Measurements from ENCODE around the gene ZNF775.
A peak's percentile ranks its signal among the peaks of the same experiment; 100 is the strongest.

Gene ZNF775

DNA sequence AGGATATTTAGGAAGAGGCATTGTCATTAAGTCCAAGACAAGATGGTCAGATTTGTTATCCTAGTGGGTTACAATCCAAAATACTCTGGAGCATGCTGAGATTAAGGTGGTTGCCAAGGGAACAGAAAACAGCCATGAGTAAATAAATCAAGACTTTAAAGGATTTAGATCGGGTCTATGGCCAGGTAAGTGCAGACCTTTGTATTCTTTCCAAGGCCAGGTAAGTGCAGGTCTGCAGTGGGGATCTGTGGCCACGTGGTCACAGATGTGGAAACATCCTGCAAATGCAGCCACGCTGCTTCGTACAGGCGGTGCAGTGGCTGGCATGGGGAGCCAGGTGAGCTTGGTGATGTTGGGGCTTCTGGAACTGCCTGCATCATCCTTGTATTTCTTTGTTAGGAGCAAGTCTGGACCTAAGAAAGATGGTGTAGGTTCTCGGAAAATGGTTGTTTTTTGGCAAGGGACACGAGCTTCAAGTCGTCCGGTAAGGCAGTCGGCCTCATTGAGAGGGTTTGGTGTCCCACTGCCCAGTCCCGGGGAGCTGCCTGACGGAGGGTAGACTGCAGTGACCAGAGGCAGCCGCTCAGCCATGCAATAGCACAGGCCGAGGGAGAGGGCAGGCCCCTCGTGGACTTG lies 21.8 kb downstream of the ZNF775 start:
- DNase-seq: no peak

DNA sequence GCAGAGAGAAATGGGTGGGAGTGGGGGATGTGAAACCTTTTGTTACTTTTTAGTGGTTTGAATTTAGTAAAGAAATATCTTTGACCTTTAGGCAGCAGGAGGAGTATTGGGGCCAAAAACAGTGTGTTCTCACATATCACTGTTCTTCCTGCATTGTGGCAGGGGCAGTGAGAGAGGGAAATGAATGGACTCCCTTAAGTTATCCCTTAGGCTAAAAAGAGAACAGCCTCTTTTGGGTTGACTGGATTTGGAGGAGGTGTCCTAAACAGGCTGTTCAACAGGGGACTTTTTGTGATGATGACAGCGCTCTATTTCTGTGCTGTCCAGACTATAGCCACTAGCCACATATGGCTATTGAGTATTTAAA lies 22.3 kb downstream of the ZNF775 start:
- no peak for DNase-seq

GRCh38 chr7:150401861-150402631 lies 22.9 kb downstream of the ZNF775 start:
- DNase-seq: no peak

DNA sequence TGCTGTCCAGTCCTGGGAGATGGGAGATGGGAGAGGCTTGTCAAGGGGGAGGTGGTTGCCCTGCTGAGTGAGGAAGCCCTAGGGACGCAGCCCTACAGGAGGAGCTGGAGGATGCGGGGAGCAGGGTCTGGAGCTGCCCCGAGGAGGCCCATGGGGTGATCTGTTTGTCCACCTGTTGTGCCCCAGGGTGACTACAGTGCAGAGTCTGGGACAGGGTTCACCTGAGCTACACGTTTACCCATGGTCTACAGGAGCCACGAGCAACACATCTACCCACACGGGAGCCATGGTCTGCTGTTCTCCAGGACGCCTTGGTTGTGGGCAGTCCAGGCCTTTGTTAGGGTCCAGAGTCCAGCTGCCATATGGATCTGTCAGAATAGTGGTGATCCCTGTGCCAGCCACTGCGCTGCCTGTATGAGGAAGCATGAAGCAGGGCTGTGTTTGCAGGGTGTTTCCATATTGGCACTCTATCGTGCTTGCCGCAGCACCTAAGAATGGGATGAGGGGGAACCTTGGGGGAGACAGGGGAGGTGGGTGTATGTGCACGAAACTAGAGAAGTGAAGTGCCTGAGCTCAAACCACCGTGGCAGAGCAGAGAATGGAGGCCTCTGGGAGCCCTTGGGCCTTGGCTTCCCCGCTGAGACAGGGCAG lies 23.7 kb downstream of the ZNF775 start:
- no peak for DNase-seq

DNA sequence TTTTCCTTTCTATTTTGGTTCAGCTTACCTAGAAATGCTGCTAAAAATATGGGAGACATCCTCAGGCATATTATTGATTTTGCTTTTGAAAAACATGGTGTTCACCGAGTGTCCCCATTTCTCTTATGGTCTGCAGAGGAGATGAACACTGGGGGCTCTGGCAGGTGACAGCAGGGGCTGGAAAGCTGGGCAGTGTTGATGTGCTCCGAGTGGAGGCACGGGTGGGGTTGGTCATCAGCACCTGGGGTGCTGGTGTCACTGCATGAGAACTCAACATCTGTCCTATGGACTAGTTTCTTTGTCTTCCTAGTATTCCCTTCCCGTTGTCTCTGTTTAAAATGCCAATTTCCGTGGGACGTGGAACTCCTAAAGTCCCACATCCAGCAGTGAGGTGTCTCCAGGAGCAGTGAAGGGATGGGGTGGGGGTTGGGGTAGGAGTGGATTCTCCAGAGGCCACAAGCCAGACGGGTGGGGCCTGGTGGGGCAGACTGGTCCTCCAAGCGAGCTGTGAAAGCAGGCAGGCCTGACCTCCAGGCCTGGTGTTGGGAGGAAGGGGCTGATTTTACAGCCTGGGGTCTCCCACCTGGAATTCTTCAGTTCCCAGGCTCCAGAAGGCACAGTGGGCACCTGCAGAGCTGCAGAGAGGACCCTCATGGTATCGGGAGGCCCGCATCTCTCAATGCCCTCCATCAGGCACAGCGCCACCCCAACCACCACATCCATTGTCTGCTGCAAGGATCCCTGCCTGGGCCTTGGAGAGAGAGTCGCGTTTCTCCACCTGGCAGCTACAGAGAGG lies 24.4 kb downstream of the ZNF775 start:
- DNase-seq: no peak

- no peak for DNase-seq
These were observed 25.2 kb downstream of the ZNF775 start for GRCh38 chr7:150404172-150404804.

- peak; percentile 42 to 92 (median 84) for DNase-seq
These were observed 25.9 kb downstream of the ZNF775 start for GRCh38 chr7:150404805-150405583.

DNA sequence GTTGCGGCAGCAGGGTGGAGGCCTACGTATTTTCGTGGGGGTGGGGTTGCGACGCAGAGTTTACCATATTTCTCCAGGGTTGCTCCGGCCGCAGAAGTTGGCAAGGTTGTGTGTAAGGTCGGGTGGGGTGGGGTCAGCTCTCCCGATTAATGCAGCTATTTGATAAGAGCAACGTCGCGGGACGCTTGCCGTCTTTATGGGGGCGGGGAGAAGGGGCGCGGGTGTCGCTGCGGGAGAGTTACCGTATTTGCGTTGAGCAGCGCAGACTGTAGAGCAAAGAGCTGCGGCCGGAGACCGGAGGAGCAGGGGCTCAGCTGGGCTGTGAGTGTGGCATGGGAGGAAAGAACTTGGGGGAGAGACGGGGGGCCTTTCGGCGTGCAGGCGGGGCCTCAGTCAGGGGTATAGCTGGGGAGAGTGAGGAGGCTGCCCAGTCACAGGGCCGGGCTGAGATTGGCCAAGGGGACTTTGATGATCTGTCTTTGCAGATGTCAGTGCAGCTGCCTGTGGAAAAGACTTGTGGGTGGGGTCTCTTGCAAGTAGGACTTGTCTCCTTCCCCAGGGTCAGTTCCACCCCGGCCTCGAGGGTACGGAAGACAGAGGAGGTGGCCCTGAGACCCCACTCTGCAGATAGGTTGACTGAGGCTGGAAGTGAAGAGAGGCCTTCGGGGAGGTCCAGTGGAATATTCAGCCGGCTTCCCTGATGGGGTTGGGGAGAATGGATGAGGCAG lies 26.6 kb downstream of the ZNF775 start:
- peak in 22 of 51 donors; percentile 25 to 81 (median 61) for DNase-seq

DNA sequence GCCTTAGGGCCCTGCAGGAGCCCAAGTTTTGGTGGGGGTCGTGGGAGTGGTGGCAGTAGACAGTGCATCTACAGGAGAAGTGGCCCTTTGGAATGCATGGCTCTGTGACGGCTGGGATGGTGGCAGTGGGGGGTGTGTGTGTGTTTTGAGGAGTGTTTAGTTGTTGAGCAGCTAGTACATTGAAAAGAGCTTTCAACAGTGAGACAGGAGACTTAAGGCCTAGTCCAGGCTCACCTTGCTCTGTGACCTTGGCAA lies 27.1 kb downstream of the ZNF775 start:
- no peak for DNase-seq

- peak in 1 of 51 donors; percentile 33 for DNase-seq
These were observed 27.7 kb downstream of the ZNF775 start for GRCh38 chr7:150406567-150407421.

DNA sequence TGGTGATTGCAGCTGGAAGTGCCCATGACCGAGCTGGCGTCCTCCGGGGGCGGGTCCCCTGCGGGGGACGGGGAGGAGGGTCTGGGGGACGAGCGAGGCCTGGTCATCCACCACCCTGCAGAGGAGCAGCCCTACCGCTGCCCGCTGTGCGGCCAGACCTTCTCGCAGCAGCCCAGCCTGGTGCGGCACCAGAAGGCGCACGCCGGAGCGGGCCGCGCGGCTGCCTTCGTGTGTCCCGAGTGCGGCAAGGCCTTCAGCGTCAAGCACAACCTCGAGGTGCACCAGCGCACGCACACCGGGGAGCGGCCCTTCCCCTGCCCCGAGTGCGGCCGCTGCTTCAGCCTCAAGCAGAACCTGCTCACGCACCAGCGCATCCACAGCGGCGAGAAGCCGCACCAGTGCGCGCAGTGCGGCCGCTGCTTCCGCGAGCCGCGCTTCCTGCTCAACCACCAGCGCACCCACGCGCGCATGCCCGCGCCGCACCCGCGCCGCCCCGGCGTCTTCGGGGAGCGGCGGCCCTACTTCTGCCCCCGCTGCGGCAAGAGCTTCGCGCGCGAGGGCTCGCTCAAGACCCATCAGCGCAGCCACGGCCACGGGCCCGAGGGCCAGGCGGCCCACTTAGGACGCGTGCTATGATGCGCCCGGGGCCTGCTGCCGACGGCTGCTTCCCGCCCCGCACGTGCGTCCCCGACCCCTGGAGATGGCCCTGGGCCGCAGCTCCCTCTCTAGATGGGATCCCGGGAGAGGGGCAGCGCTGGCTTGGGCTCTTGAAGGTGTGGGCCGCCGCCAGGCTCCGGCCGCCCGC lies 28.7 kb downstream of the ZNF775 start:
- DNase-seq: no peak

GRCh38 chr7:150408393-150409299 lies 29.5 kb downstream of the ZNF775 start:
- DNase-seq: no peak

DNA sequence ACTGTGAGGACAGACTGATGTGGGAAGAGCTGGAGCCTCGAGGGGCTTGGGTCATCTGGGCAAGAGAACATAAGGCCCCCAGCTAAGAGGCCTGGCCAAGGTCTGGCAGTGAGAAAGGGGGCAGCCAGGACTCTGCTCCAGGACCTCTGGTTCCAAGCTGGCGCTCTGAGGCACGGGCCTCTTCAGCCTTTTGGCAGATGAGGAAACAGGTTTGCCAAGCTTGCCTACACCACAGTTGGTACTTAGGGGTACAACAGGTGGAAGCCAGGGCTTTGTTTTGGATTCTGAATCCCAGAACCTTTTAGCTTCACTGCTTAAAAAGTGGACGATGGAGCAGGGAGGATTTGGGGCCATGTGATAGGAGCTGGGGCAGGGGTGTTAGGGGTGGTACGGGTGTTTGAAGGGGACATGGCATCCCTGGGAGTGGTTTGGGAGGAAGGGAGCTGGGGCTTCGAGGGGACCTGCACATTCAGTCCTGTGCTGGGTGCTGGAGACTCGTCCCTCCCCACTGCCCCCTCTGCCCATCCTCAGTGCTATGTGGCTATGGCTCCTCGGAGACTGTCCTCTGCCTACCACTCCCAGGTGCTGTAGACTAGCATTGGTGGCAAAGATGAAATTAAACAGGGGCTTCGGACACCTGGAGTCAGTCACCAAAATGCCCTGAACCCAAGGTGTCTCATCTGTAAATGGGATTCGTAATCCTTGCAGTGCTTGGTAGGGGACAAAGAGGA lies 30.3 kb downstream of the ZNF775 start:
- DNase-seq: no peak

DNA sequence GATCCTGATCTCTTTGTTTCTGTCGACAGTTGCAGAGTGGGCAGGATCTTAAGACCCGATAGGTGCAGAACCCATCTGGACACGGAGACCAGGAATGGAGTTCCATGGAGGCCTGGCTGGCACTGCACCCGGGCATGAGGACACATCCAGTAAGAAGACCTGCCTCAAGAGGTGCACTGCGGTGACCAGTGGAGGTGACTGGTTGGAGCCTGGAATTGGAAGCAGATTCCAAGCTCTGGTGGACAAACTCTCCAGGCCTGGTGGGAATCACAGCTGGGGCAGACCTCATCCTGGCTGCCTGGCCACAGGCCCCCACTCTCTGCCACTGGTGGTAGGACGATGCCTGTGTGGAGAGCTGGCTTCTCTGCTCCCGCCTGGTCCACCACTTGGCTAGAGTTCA lies 31.0 kb downstream of the ZNF775 start:
- no peak for DNase-seq

DNA sequence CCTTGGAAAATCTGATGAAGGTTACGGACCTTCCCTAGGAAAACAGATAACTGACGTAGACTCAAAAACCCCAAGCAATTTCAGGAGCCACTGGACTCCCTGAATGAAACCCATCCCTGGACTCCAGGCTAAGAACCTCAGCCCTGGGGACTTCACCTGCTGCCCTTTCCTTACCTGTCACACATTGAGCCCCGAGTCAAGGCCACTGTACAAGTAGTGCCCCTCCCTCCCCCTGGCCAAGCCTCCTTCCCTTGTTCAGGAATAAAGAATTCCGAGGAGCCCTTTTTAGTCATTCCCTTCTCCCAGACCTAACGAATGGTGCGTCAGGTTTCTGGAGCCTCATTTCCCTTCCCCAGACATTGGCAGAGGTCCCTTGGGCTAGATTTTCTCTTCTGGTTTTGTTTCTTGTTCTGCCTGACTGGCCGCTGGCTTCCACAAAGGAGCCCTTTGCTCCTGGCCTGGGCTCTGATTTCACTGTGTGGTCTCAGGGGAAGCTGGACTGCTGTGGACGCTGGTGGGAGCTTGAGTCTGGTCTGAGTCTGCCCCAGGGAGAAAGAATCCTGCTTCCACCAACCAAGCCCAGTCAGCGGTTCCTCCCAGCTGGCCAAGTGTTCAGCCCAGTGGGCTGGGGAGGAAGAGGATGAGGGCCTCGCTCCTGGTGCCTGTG lies 31.7 kb downstream of the ZNF775 start:
- peak in 14 of 51 donors; percentile 20 to 47 (median 32) for DNase-seq

DNA sequence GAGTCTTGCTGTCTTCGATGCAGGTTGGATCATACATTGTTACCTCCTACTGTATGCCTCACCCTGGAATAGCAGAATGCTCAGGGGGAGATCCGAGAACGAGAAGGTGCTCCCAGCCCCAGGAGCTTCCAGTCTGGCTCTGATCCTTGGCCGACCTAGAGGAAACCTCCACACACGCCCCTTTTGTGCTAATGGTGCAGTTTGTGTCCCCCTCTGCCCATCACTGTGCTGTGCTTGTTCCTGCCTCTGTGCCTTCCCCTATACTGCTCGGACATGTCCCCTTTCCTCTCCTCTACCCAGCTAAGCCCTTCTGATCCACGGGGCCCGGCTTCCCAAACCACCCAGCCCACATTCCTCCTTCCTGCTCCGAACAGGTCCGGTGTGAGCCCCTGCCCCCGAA lies 32.5 kb downstream of the ZNF775 start:
- DNase-seq: no peak

Data from hypothalamus (tissue), 51 donors.